Thoracic aorta (tissue), 2 donors: ENCODE measurements around the gene HNRNPH2. TPM values are rescaled to one million over a fixed set of nuclear protein-coding genes. Genes with fewer than 3 reads are reported as not detected.

Experiments
- ATAC-seq: fragments of 150-250 bp; one replicate; pipeline ENCODE4 v1.8.0; 2017; ENCODE audit warnings: low read depth; ENCODE audit not compliant: insufficient number of reproducible peaks, low FRiP score
- DNase-seq: peaks from one replicate; pipeline ENCODE4 v3.0.0-alpha.2; 2020; ENCODE audit warnings: low spot score
- H3K27ac ChIP-seq, 2 donors: fragments of 200-600 bp; sonication (generic); 1 replicate in 1 of 2; 2 replicates in 1 of 2; pipeline ENCODE4 v1.5.1; 2016; ENCODE audit warnings: mild to moderate bottlenecking in 2 of 2, moderate library complexity in 2 of 2
- H3K27me3 ChIP-seq: fragments of 200-600 bp; sonication (generic); replicated peaks from 2 replicates; pipeline ENCODE4 v1.6.0; 2016; ENCODE audit warnings: mild to moderate bottlenecking; ENCODE audit not compliant: insufficient read depth
- H3K36me3 ChIP-seq: fragments of 200-600 bp; sonication (generic); one replicate; pipeline ENCODE4 v1.5.1; 2016
- H3K4me1 ChIP-seq, 2 donors: fragments of 200-600 bp; sonication (generic); 1 replicate in 1 of 2; 2 replicates in 1 of 2; pipeline versions ENCODE4 v1.5.1 to v1.6.0; 2016; ENCODE audit warnings: low read depth in 2 of 2, mild to moderate bottlenecking in 1 of 2; ENCODE audit not compliant: control insufficient read depth in 1 of 2
- H3K4me3 ChIP-seq: fragments of 200-600 bp; sonication (generic); 2 replicates; pipeline ENCODE4 v1.5.1; 2016; ENCODE audit warnings: mild to moderate bottlenecking
- H3K9me3 ChIP-seq: fragments of 200-600 bp; sonication (generic); 2 replicates; pipeline ENCODE4 v1.5.1; 2016
- CTCF ChIP-seq: fragments of 200-600 bp; sonication (generic); IDR thresholded peaks from one replicate; pipeline ENCODE4 v1.5.1; 2019; ENCODE audit warnings: antibody characterized with exemption
- total RNA-seq, 2 donors: library from RNA; depleted of rRNA; stranded (reverse); fragments of >200 nt; gene quantifications; one replicate each; pipeline versions ENCODE4 v1.1.0 to v1.2.3, GENCODE V29; 2016

The HNRNPH2 gene
- total RNA-seq, 2 donors from 2014 or later, result 24.9 to 45.6 TPM

DNA sequence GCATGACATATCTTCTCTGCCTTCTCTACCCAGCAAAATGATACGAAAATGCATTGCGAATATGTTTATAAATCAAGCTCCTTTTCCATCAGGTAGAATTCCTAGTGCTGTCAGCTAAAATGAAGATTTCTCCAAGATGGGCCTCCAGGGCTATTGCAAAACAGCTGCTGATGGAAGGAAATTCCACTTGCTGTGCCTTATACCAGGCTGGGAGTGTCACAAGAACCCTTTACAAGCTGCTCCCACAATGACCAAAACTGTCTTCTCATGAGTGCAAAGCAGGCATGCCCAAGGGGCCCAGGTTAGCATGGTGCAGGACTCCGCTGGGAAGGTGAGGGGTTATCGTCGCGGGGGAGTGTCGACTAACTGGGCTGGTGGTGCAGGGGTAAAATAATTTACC lies 8.7 kb downstream of the HNRNPH2 start:
- H3K27ac ChIP-seq, result no peak overlapping the region
- H3K36me3 ChIP-seq, result peaks cover 5% of the 10 kb centered on the region
- no peak for DNase-seq
- no peak for TF ChIP-seq CTCF
- no peak overlapping the region for H3K4me3 ChIP-seq
- no peak for ATAC-seq
- no peaks in the 10 kb centered on the region for H3K27me3 ChIP-seq
- H3K9me3 ChIP-seq, result no peaks in the 10 kb centered on the region
- peaks cover 0 to 11% of the 10 kb centered on the region in 2 donors for H3K4me1 ChIP-seq

- peak overlapping the region; percentile 88 to 89 for H3K27ac ChIP-seq
- H3K4me1 ChIP-seq, result peaks cover 0 to 11% of the 10 kb centered on the region in 2 donors
- peaks cover 4% of the 10 kb centered on the region for H3K36me3 ChIP-seq
- TF ChIP-seq CTCF, result no peak
- H3K9me3 ChIP-seq, result no peaks in the 10 kb centered on the region
- no peak for ATAC-seq
- DNase-seq, result no peak
- no peaks in the 10 kb centered on the region for H3K27me3 ChIP-seq
- peak overlapping the region; percentile 83 for H3K4me3 ChIP-seq
These were observed 9.2 kb downstream of the HNRNPH2 start for GRCh38 chrX:101417190-101417589.

- no peak for TF ChIP-seq CTCF
- Histone ChIP-seq H3K27ac (peak overlapping the region; percentile 88 to 89), H3K36me3 (no peaks in the 10 kb centered on the region), H3K4me1 (peaks cover 0 to 11% of the 10 kb centered on the region in 2 donors), H3K4me3 (peak overlapping the region; percentile 83), H3K9me3 (no peaks in the 10 kb centered on the region), H3K27me3 (no peaks in the 10 kb centered on the region)
- DNase-seq, result no peak
- ATAC-seq, result no peak
These were observed 10.2 kb downstream of the HNRNPH2 start for GRCh38 chrX:101417981-101418841.

DNA sequence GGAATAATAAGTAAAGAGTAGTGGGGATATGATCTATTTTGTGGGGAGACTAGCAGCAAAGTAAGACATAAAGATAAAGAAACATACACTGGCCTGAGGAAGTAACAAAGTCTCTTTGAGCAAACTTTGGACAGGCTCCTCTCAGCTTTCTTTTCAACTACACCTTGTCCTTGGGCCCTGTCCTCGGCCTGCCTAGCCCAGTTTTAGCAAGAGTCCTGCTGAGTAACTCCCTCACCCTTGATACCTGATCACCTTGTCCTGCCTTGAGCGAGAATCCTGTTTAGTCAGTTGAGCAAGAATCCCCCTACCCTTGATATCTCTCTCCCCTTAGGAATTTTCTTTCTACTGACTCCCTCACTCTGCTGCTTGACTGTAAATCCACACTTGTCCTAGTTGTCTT lies 11.5 kb downstream of the HNRNPH2 start:
- H3K4me1 ChIP-seq, result peaks cover 0 to 11% of the 10 kb centered on the region in 2 donors
- ATAC-seq (no peak), DNase-seq (no peak)
- H3K27me3 ChIP-seq, result no peaks in the 10 kb centered on the region
- no peak for TF ChIP-seq CTCF
- peak overlapping the region; percentile 88 to 89 for H3K27ac ChIP-seq
- H3K9me3 ChIP-seq, result no peaks in the 10 kb centered on the region
- H3K4me3 ChIP-seq, result peak overlapping the region; percentile 83
- no peaks in the 10 kb centered on the region for H3K36me3 ChIP-seq

DNA sequence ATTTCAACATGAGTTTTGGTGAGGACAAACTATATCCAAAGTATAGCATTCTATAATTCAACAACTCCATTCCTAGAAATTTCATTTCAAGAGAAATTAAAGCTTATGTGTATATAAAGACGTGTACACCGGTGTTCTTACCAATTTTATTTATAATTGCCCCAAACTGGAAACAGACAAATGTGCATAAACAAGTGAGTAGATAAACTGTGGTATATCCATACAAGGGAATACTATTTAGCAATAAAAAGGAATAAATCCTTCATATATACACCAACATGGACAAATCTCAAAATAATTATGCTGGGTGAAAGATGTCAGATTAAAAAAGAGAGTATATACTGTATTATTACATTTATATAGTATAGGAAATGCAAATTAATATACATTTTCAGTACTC lies 19.9 kb downstream of the HNRNPH2 start:
- H3K9me3 ChIP-seq, result no peaks in the 10 kb centered on the region
- no peak for TF ChIP-seq CTCF
- DNase-seq, result no peak
- no peak overlapping the region for H3K4me3 ChIP-seq
- H3K36me3 ChIP-seq, result no peaks in the 10 kb centered on the region
- no peak overlapping the region for H3K27ac ChIP-seq
- H3K27me3 ChIP-seq, result no peaks in the 10 kb centered on the region
- ATAC-seq, result no peak
- no peaks in the 10 kb centered on the region for H3K4me1 ChIP-seq
